HEK293 (cell line): ENCODE data around the gene PTH1R.

Source experiments
- CTCF ChIP-seq: fragments of 450-650 bp; formaldehyde crosslinking; IDR thresholded peaks from 2 replicates; pipeline ENCODE4 v1.5.1; 2016; ENCODE audit warnings: missing biosample characterization, missing genetic modification characterization
- KLF7 ChIP-seq: fragments of 450-650 bp; formaldehyde crosslinking; IDR thresholded peaks from 2 replicates; pipeline ENCODE4 v1.5.1; 2016; ENCODE audit warnings: missing biosample characterization, missing genetic modification characterization, borderline replicate concordance
- MZF1 ChIP-seq: fragments of 450-650 bp; formaldehyde crosslinking; IDR thresholded peaks from 2 replicates; pipeline ENCODE4 v1.5.1; 2017; ENCODE audit warnings: missing biosample characterization, missing genetic modification characterization, borderline replicate concordance
- SP2 ChIP-seq: fragments of 450-650 bp; formaldehyde crosslinking; IDR thresholded peaks from 2 replicates; pipeline ENCODE4 v1.5.1; 2016; ENCODE audit warnings: missing biosample characterization, missing genetic modification characterization
- ZBTB11 ChIP-seq: fragments of 450-650 bp; formaldehyde crosslinking; conservative IDR thresholded peaks from 2 replicates; pipeline ENCODE4 v1.5.1; 2016; ENCODE audit warnings: low read depth, missing biosample characterization, missing genetic modification characterization
- ZBTB20 ChIP-seq: fragments of 450-650 bp; formaldehyde crosslinking; IDR thresholded peaks from 2 replicates; pipeline ENCODE4 v1.5.1; 2016; ENCODE audit warnings: missing biosample characterization, missing genetic modification characterization
- ZNF133 ChIP-seq: fragments of 450-650 bp; formaldehyde crosslinking; IDR thresholded peaks from 2 replicates; pipeline ENCODE4 v1.5.1; 2016; ENCODE audit warnings: missing biosample characterization, missing genetic modification characterization
- ZNF223 ChIP-seq: fragments of 450-650 bp; formaldehyde crosslinking; IDR thresholded peaks from 2 replicates; pipeline ENCODE4 v1.5.1; 2016; ENCODE audit warnings: missing biosample characterization, missing genetic modification characterization
- ZNF274 ChIP-seq, 2 experiments: fragments of 200-500 bp in 1 of 2; fragments of 450-650 bp in 1 of 2; sonication (Bioruptor generic) in 1 of 2; formaldehyde crosslinking in 1 of 2; IDR thresholded peaks; 2 replicates each; pipeline versions ENCODE4 v1.5.1 to v1.6.1; 2014 to 2016; ENCODE audit warnings: borderline replicate concordance in 1 of 2, inconsistent platforms in 1 of 2, low read length in 1 of 2, missing biosample characterization in 1 of 2, missing genetic modification characterization in 1 of 2
- ZNF280C ChIP-seq: fragments of 450-650 bp; formaldehyde crosslinking; IDR thresholded peaks from 2 replicates; pipeline ENCODE4 v1.5.1; 2016; ENCODE audit warnings: missing biosample characterization, missing genetic modification characterization
- ZNF416 ChIP-seq: fragments of 450-650 bp; formaldehyde crosslinking; IDR thresholded peaks from 2 replicates; pipeline ENCODE4 v1.5.1; 2016; ENCODE audit warnings: missing biosample characterization, missing genetic modification characterization
- ZNF571 ChIP-seq: fragments of 450-650 bp; formaldehyde crosslinking; IDR thresholded peaks from 2 replicates; pipeline ENCODE4 v1.5.0; 2017; ENCODE audit warnings: missing biosample characterization, missing genetic modification characterization
- TF ChIP-seq, protein P1 (sequence below): fragments of 450-650 bp; formaldehyde crosslinking; IDR thresholded peaks from 2 replicates; pipeline ENCODE4 v1.5.1; 2016; ENCODE audit warnings: missing biosample characterization, missing genetic modification characterization

GRCh38 chr3:46922871-46923558 is 45.5 kb downstream of the PTH1R start:
- TF ChIP-seq CTCF (tag by site-specific recombination) (no peak), SP2 (tag by site-specific recombination) (no peak), KLF7 (no peak), ZNF223 (tag by site-specific recombination) (no peak), ZBTB20 (tag by site-specific recombination) (no peak), MZF1 (tag by site-specific recombination) (no peak), ZNF280C (tag by site-specific recombination) (no peak), ZNF274 (IDR thresholded peaks at IDR 0.05; ENCODE audit: low read length) (no peak), ZNF274 (tag by site-specific recombination; IDR thresholded peaks at IDR 0.05; ENCODE audit: borderline replicate concordance) (no peak), ZNF133 (no peak), ZNF416 (tag by site-specific recombination) (no peak), ZBTB11 (tag by site-specific recombination) (no peak), ZNF571 (tag by site-specific recombination) (no peak)
- TF ChIP-seq, protein P1, sequence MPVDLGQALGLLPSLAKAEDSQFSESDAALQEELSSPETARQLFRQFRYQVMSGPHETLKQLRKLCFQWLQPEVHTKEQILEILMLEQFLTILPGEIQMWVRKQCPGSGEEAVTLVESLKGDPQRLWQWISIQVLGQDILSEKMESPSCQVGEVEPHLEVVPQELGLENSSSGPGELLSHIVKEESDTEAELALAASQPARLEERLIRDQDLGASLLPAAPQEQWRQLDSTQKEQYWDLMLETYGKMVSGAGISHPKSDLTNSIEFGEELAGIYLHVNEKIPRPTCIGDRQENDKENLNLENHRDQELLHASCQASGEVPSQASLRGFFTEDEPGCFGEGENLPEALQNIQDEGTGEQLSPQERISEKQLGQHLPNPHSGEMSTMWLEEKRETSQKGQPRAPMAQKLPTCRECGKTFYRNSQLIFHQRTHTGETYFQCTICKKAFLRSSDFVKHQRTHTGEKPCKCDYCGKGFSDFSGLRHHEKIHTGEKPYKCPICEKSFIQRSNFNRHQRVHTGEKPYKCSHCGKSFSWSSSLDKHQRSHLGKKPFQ (tag by site-specific recombination): no peak
